Ovary (tissue), 9 donors: Measurements from ENCODE around the gene AVEN. TPM values are rescaled to one million over a fixed set of nuclear protein-coding genes. Genes with fewer than 3 reads are reported as not detected.
"Not testable (repeated sequence)": the region's sequence is repeated elsewhere in the genome, so short reads cannot be mapped to it uniquely, and the experiment has no call there.

Source experiments
- DNase-seq, 5 donors: peaks; one replicate each; pipeline ENCODE4 v3.0.0-alpha.2; 2019 to 2020
- H3K27ac ChIP-seq, 2 donors: fragments of 200-600 bp; one replicate each; pipeline versions ENCODE4 v1.5.1 to v1.8.0; 2019 to 2022
- H3K27me3 ChIP-seq: fragments of 200-600 bp; one replicate; pipeline ENCODE4 v1.8.0; 2022
- H3K36me3 ChIP-seq: fragments of 200-600 bp; sonication (generic); one replicate; pipeline ENCODE4 v1.5.1; 2019
- H3K4me1 ChIP-seq: one replicate; pipeline ENCODE4 v1.8.1; 2013; ENCODE audit warnings: mild to moderate bottlenecking, moderate library complexity; ENCODE audit not compliant: insufficient read depth
- H3K4me3 ChIP-seq: fragments of 200-600 bp; sonication (generic); one replicate; pipeline ENCODE4 v1.5.1; 2017
- H3K9me3 ChIP-seq, 2 donors: fragments of 200-600 bp in 1 of 2; sonication (generic) in 1 of 2; one replicate each; pipeline versions ENCODE4 v1.5.1 to v1.8.1; 2013 to 2019; ENCODE audit warnings: mild to moderate bottlenecking in 1 of 2, moderate library complexity in 1 of 2
- CTCF ChIP-seq, 3 donors: fragments of 450-650 bp in 2 of 3; fragments of 200-600 bp in 1 of 3; IDR thresholded peaks; one replicate each; pipeline versions ENCODE4 v1.5.1 to v1.8.0; 2016 to 2022; ENCODE audit warnings: antibody characterized with exemption in 3 of 3, mild to moderate bottlenecking in 1 of 3
- EP300 ChIP-seq: sonication (generic); formaldehyde crosslinking; IDR thresholded peaks from one replicate; pipeline ENCODE4 v1.6.1; 2017; ENCODE audit warnings: antibody characterized with exemption
- POLR2A ChIP-seq: fragments of 450-650 bp; IDR thresholded peaks from one replicate; pipeline ENCODE4 v1.6.1; 2017; ENCODE audit warnings: antibody characterized with exemption, mild to moderate bottlenecking, moderate library complexity
- WGBS, 3 donors: extraction: QIAGEN DNeasy Blood & Tissue Kit in 1 of 3; methylation state at CpG; one replicate each; pipeline versions ENCODE4 v1.1.5 to v1.1.7; 2013 to 2017; 5-methylcytosine and 5-hydroxymethylcytosine counted together
- intact Hi-C, 4 donors: fragments of 100-400 bp; cut with DNase I; formaldehyde crosslinking; loops; one replicate each; pipeline versions ENCODE4 v1.11.0 to v1.15.1; 2022 to 2023
- polyA plus RNA-seq, 2 donors: library from polyadenylated mRNA; stranded (reverse); fragments of 200-250 nt in 1 of 2; fragments of 350-450 nt in 1 of 2; fragmentation: Illumina TruSeq in 1 of 2; extraction: RNeasy Lipid Tissue Mini Kit (QIAGEN cat#74804) in 1 of 2; gene quantifications; one replicate each; pipeline ENCODE4 v1.2.3, GENCODE V29; 2013 to 2014
- total RNA-seq, 7 donors: library from RNA; depleted of rRNA in 2 of 7; stranded (reverse); fragments of >200 nt in 2 of 7; fragmentation: NEBNext Ultra II Directional in 3 of 7; extraction: Animal tissue kit (Norgen Biotek cat#: 25700) in 3 of 7; gene quantifications; one replicate each; pipeline versions ENCODE4 v1.1.0 to v1.2.4, GENCODE V29; 2016 to 2023
- donor health status: DM: no; HTN: no; CAD: no; lungs with moderate emphysema.
- donor health status: DM: no; HTN: no; CAD: no.
- donor health status: Bipolar disorder and iron deficiency.
- donor health status: DM: yes; HTN: yes; CAD: no.
- donor health status: DM: no; HTN: no; CAD: no.
- donor health status: DM: yes; HTN: yes; CAD: no.

Gene AVEN
- total and polyA plus RNA-seq, 9 donors, result 9.0 to 20.9 (median 11.5) TPM

- DNase-seq, result no peak
- Histone ChIP-seq H3K4me3 (no peak overlapping the region), H3K27ac (no peak overlapping the region), H3K4me1 (no peaks in the 10 kb centered on the region), H3K9me3 (no peaks in the 10 kb centered on the region), H3K27me3 (no peaks in the 10 kb centered on the region), H3K36me3 (no peaks in the 10 kb centered on the region)
- intact Hi-C loops, result no loop called here
- TF ChIP-seq POLR2A, result no peak
- no peak for TF ChIP-seq EP300
- TF ChIP-seq CTCF (IDR thresholded peaks at IDR 0.05), result no peak
- 4 to 8% (median 5%) methylated on average over 3 of the region's 3 CpGs for WGBS, 3 donors
These were observed 17.0 kb upstream of the AVEN start for GRCh38 chr15:34055868-34056595.

- TF ChIP-seq EP300, result no peak
- no peak for TF ChIP-seq CTCF (IDR thresholded peaks at IDR 0.05)
- no peak for TF ChIP-seq POLR2A
- Histone ChIP-seq H3K4me3 (no peak overlapping the region), H3K27ac (no peak overlapping the region), H3K36me3 (no peaks in the 10 kb centered on the region), H3K4me1 (no peaks in the 10 kb centered on the region), H3K27me3 (no peaks in the 10 kb centered on the region), H3K9me3 (no peaks in the 10 kb centered on the region)
- DNase-seq, result no peak
- 93 to 97% (median 95%) methylated on average over 3 of the region's 3 CpGs for WGBS, 3 donors
- intact Hi-C loops, result no loop called here
These were observed 15.2 kb upstream of the AVEN start for GRCh38 chr15:34054081-34054707.

GRCh38 chr15:34050385-34050784, 11.4 kb upstream of the AVEN start:
- intact Hi-C loops, H3K27me3 ChIP-seq, H3K4me1 ChIP-seq, H3K36me3 ChIP-seq, H3K4me3 ChIP-seq, DNase-seq, H3K9me3 ChIP-seq, H3K27ac ChIP-seq: not testable (repeated sequence)
- WGBS, 3 donors, result 81 to 82% (median 82%) methylated on average over 1 of the region's 1 CpG

- intact Hi-C loops, result no loop called here
- no peak overlapping the region for H3K27ac ChIP-seq
- WGBS, 3 donors, result 98 to 99% (median 98%) methylated on average over 2 of the region's 2 CpGs
These were observed 10.1 kb upstream of the AVEN start for GRCh38 chr15:34049112-34049511.

More at GRCh38 chr15:34049112-34049511, 10.1 kb upstream of the AVEN start:
- no peak for DNase-seq
- Histone ChIP-seq H3K4me3 (no peak overlapping the region), H3K27me3 (no peaks in the 10 kb centered on the region), H3K4me1 (no peaks in the 10 kb centered on the region), H3K36me3 (no peaks in the 10 kb centered on the region), H3K9me3 (no peaks in the 10 kb centered on the region)
- TF ChIP-seq CTCF (IDR thresholded peaks at IDR 0.05) (no peak), POLR2A (no peak), EP300 (no peak)
